ENCODE results near the gene USP13.
"Not testable (repeated sequence)": the region's sequence is repeated elsewhere in the genome, so short reads cannot be mapped to it uniquely, and the experiment has no call there.

USP13 gene

GRCh38 chr3:179655236-179655635 lies 2.4 kb downstream of the USP13 start:
- DNase-seq: no peak

GRCh38 chr3:179658606-179659005 lies 5.8 kb downstream of the USP13 start:
- no peak for DNase-seq

- DNase-seq: no peak
These were observed 8.0 kb downstream of the USP13 start for GRCh38 chr3:179660872-179661271.

GRCh38 chr3:179661777-179662176 lies 8.9 kb downstream of the USP13 start:
- no peak for DNase-seq

- DNase-seq: no peak
These were observed 10.3 kb downstream of the USP13 start for GRCh38 chr3:179663093-179663492.

GRCh38 chr3:179666030-179666429 lies 13.2 kb downstream of the USP13 start:
- DNase-seq: no peak

GRCh38 chr3:179666436-179667035 lies 13.7 kb downstream of the USP13 start:
- no peak for DNase-seq

GRCh38 chr3:179668429-179668828 lies 15.6 kb downstream of the USP13 start:
- no peak for DNase-seq

GRCh38 chr3:179670311-179670710 lies 17.5 kb downstream of the USP13 start:
- DNase-seq: no peak

GRCh38 chr3:179671309-179671708 lies 18.5 kb downstream of the USP13 start:
- no peak for DNase-seq

GRCh38 chr3:179671747-179672242 lies 19.0 kb downstream of the USP13 start:
- DNase-seq: no peak

GRCh38 chr3:179672918-179673317 lies 20.1 kb downstream of the USP13 start:
- no peak for DNase-seq

GRCh38 chr3:179673523-179673922 lies 20.7 kb downstream of the USP13 start:
- no peak for DNase-seq

GRCh38 chr3:179676081-179676480 lies 23.2 kb downstream of the USP13 start:
- no peak for DNase-seq

GRCh38 chr3:179677884-179678283 lies 25.0 kb downstream of the USP13 start:
- no peak for DNase-seq

- DNase-seq: peak in 2 of 4 experiments; percentile 4 to 11
These were observed 28.8 kb downstream of the USP13 start for GRCh38 chr3:179681492-179682263.

GRCh38 chr3:179682426-179683080 lies 29.7 kb downstream of the USP13 start:
- no peak for DNase-seq

- DNase-seq: not testable (repeated sequence)
These were observed 30.4 kb downstream of the USP13 start for GRCh38 chr3:179683286-179683685.

- DNase-seq: peak in 1 of 4 experiments; percentile 24
These were observed 35.2 kb downstream of the USP13 start for GRCh38 chr3:179687967-179688535.

GRCh38 chr3:179688850-179689249 lies 36.0 kb downstream of the USP13 start:
- no peak for DNase-seq

GRCh38 chr3:179694731-179695130 lies 41.9 kb downstream of the USP13 start:
- DNase-seq: no peak

GRCh38 chr3:179695672-179696313 lies 43.0 kb downstream of the USP13 start:
- DNase-seq: peak; percentile 44 to 79 (median 66)
